Measurements from ENCODE around the gene MAB21L3. TPM values are rescaled to one million over a fixed set of nuclear protein-coding genes. Genes with fewer than 3 reads are reported as not detected.

The MAB21L3 gene
- total RNA-seq, 1 experiment from 2014 or later: 4.8 TPM

DNA sequence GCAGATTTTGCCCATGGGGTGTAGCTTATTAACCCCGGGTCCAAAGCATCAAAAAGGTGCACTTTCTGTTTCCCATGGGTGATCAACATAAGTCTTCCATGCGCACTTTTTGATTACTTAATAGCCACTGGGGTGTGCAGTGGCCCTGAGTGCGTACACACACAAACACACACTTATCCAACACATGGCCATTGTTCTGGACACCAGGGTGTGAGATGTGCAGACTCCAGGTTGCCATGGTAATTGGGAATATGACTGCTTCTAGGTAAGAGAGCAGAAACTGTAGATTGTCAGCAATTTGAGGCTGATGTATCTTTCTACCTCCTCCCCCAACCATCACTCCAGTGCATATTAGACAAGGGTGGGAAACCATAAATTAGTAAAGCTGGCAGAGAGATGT, 68.8 kb downstream of the MAB21L3 start:
- no peaks in the 10 kb centered on the region for H3K36me3 ChIP-seq (ENCODE audit: insufficient read depth, low read length, poor library complexity, severe bottlenecking)
- no peaks in the 10 kb centered on the region for H3K27me3 ChIP-seq (replicated peaks; ENCODE audit: insufficient read depth, low read depth, low read length, poor library complexity)
- no peaks in the 10 kb centered on the region for H3K4me1 ChIP-seq (ENCODE audit: insufficient read depth, low read length, poor library complexity, severe bottlenecking)
- ChIA-PET CTCF (no interaction called here), POLR2A (ENCODE audit: low non-redundant PET) (no interaction called here)
- TF ChIP-seq, protein P1, sequence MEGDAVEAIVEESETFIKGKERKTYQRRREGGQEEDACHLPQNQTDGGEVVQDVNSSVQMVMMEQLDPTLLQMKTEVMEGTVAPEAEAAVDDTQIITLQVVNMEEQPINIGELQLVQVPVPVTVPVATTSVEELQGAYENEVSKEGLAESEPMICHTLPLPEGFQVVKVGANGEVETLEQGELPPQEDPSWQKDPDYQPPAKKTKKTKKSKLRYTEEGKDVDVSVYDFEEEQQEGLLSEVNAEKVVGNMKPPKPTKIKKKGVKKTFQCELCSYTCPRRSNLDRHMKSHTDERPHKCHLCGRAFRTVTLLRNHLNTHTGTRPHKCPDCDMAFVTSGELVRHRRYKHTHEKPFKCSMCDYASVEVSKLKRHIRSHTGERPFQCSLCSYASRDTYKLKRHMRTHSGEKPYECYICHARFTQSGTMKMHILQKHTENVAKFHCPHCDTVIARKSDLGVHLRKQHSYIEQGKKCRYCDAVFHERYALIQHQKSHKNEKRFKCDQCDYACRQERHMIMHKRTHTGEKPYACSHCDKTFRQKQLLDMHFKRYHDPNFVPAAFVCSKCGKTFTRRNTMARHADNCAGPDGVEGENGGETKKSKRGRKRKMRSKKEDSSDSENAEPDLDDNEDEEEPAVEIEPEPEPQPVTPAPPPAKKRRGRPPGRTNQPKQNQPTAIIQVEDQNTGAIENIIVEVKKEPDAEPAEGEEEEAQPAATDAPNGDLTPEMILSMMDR (conservative IDR thresholded peaks at IDR 0.05; ENCODE audit: low read depth, low read length): no peak
- no peak for TF ChIP-seq EZH2 (IDR thresholded peaks at IDR 0.05; ENCODE audit: borderline replicate concordance, low read depth, low read length, poor library complexity, severe bottlenecking)
- no peak overlapping the region for H3K27ac ChIP-seq (ENCODE audit: low read depth, low read length, poor library complexity, severe bottlenecking)
- intact Hi-C loops (cut with micrococcal nuclease; ENCODE audit: unreplicated experiment): no loop called here
- H3K4me3 ChIP-seq (ENCODE audit: low read depth, low read length, poor library complexity, severe bottlenecking): no peak overlapping the region
- H3K9me3 ChIP-seq (ENCODE audit: low read depth, low read length, poor library complexity, severe bottlenecking): no peaks in the 10 kb centered on the region
- DNase-seq (ENCODE audit: low spot score): no peak
- BruUV-seq (replicated peaks): no TSS peak

DNA sequence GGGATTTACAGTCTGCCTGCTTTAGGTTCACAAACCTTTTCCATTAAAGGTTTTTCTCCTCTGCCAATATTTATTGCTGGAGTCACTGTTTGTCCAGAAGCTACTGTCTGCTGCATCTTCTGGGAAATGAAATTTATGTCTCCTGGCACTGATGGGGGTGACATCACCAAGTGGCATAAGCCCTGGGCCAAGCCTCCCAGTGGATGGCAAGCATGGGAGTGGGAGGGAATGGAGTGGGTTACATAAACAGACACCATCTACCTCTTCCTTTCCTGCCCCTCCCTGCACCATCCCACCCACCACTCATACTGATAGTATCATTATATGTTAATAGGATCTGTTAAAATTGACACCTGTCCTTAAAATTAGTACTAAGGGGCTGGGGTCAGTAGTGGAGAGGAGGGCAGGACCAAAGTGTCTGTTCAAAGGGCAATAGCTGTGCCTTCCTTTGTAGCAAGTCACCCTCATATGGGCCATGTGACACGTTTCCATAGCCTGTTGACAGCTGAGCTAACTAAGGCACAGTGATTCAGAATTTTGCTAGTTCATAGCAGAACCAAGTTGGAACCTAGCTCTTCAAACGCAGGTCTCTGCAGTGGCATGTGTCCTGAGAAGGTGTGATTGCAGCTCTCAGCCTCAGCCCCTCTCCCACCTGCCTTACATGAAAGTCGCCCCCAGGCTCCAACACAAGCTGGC, 71.0 kb downstream of the MAB21L3 start:
- Histone ChIP-seq H3K4me3 (ENCODE audit: low read depth, low read length, poor library complexity, severe bottlenecking) (no peak overlapping the region), H3K9me3 (ENCODE audit: low read depth, low read length, poor library complexity, severe bottlenecking) (no peaks in the 10 kb centered on the region), H3K4me1 (ENCODE audit: insufficient read depth, low read length, poor library complexity, severe bottlenecking) (no peaks in the 10 kb centered on the region), H3K27me3 (replicated peaks; ENCODE audit: insufficient read depth, low read depth, low read length, poor library complexity) (no peaks in the 10 kb centered on the region), H3K36me3 (ENCODE audit: insufficient read depth, low read length, poor library complexity, severe bottlenecking) (no peaks in the 10 kb centered on the region), H3K27ac (ENCODE audit: low read depth, low read length, poor library complexity, severe bottlenecking) (no peak overlapping the region)
- no TSS peak for BruUV-seq (replicated peaks)
- CTCF ChIA-PET: no interaction called here
- POLR2A ChIA-PET (ENCODE audit: low non-redundant PET): no interaction called here
- no peak for DNase-seq (ENCODE audit: low spot score)
- TF ChIP-seq, protein P1 (conservative IDR thresholded peaks at IDR 0.05; ENCODE audit: low read depth, low read length): no peak
- no peak for TF ChIP-seq EZH2 (IDR thresholded peaks at IDR 0.05; ENCODE audit: borderline replicate concordance, low read depth, low read length, poor library complexity, severe bottlenecking)
- intact Hi-C loops (cut with micrococcal nuclease; ENCODE audit: unreplicated experiment): no loop called here

Other genes starting within 250 kb of the MAB21L3 start
- gene SLC22A15, start 134.9 kb upstream of the MAB21L3 start, total RNA-seq (2021): 0.39 and 0.52 TPM in 2 replicates

All from A673 (cell line).